C4-2B (cell line): Measurements from ENCODE around the gene INPP4B.

Experiments used
- H3K27ac ChIP-seq: fragments of 450-650 bp; 2 replicates; pipeline ENCODE4 v1.5.1; 2017
- CTCF ChIP-seq: fragments of 450-650 bp; conservative IDR thresholded peaks from 2 replicates; pipeline ENCODE4 v1.5.1; 2017; ENCODE audit warnings: mild to moderate bottlenecking
- ZFX ChIP-seq: fragments of 450-650 bp; IDR thresholded peaks from 2 replicates; pipeline ENCODE4 v1.6.1; 2017

INPP4B gene

GRCh38 chr4:142846729-142847596 lies 862 bp upstream of the INPP4B start:
- TF ChIP-seq CTCF (peak; percentile 80), ZFX (no peak)
- 0 out of 2 replicates have a peak overlapping the region, but pooled peaks have one; percentile 4 for H3K27ac ChIP-seq

- TF ChIP-seq ZFX (no peak), CTCF (no peak)
Measured at GRCh38 chr4:142845293-142846107, 601 bp downstream of the INPP4B start.

DNA sequence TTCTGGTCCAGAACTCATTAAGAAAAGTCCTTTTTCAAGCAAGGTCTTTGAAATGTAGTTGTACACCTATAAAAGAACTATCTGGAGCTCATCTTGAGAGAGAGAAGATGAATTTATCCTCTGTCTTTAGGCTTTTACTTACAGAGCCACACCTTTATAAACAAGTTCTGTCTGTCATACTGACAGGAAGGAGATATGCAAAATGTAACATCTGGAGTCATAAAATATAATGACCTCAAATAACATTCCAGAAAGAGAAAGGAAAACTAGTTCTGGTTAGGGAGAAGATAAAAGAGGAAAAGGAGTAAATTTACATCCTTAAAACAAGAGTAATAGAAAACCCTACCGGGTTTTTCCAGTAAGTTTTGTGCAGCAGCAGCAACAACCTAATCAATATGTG lies 1.3 kb downstream of the INPP4B start:
- no peak overlapping the region for H3K27ac ChIP-seq
- no peak for TF ChIP-seq CTCF
- TF ChIP-seq ZFX = no peak

More at GRCh38 chr4:142845293-142846107, 601 bp downstream of the INPP4B start:
- H3K27ac ChIP-seq = no peak overlapping the region

DNA sequence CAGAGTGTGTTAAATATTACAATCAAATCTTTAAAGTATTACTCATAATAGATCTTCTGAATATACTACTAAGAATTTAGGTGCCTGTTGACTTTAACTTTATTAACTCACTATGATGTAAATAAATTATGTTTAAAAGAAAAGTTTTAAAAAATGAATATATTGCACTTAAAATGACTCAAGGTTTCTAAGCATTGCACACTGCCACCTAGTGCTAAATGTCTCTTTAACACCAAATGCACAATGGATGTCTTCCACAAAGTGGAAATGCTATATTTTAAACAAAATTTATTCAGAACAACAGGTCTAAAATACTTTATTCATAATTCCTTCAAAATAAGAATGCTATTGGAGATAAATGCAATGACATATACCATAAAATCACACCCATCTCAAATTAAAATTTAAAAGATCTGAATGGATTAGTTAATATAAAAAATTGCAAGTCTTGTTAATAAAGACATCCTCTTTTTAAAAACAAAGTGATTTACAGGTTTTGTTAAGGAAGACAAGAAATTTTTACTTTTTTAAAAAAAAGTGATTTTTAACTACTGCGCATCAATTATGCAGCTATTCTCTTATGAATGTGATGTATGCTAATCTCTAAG lies 5.5 kb downstream of the INPP4B start:
- H3K27ac ChIP-seq = no peak overlapping the region
- TF ChIP-seq ZFX (no peak), CTCF (peak; percentile 78)

- H3K27ac ChIP-seq = no peak overlapping the region
- TF ChIP-seq CTCF (no peak), ZFX (no peak)
Measured at GRCh38 chr4:142838778-142839177, 7.3 kb downstream of the INPP4B start.

DNA sequence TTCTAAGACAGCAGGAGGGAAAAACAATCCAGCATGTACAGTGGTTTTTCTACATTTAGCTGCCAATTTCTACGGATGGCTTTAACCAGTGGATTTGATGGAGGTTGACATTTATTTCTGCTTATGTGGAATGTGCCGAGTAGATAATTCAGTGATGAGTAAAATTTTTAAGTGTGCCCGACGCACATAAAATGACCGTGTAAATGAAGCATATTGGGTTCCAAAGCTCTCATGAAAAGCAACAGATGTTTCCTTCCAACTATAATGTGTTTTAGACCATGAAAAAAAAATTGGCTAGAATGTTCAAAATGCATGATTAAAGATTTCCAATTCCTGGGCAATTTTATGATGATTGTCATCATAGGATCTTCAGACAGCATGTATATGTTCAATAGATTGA lies 14.1 kb downstream of the INPP4B start:
- no peak overlapping the region for H3K27ac ChIP-seq
- no peak for TF ChIP-seq ZFX
- no peak for TF ChIP-seq CTCF
